K562 (cell line): ENCODE data around the gene PHKG2. TPM values are rescaled to one million over a fixed set of nuclear protein-coding genes. Genes with fewer than 3 reads are reported as not detected.
A peak's percentile ranks its signal among the peaks of the same experiment; 100 is the strongest.

Source experiments
- ARID1B ChIP-seq: fragments of 450-650 bp; IDR thresholded peaks from 2 replicates; pipeline ENCODE4 v1.6.1; 2016; ENCODE audit warnings: antibody characterized with exemption, mild to moderate bottlenecking, inconsistent platforms
- CHD1 ChIP-seq: fragments of 200-600 bp; sonication (generic); IDR thresholded peaks from one replicate; pipeline ENCODE4 v1.6.1; 2012; ENCODE audit warnings: mild to moderate bottlenecking, moderate library complexity, low read length, inconsistent platforms
- CTBP1 ChIP-seq: fragments of 450-650 bp; IDR thresholded peaks from 2 replicates; pipeline ENCODE4 v1.6.1; 2016; ENCODE audit warnings: borderline replicate concordance
- KLF16 ChIP-seq: IDR thresholded peaks from 2 replicates; pipeline ENCODE4 v1.6.1; 2016; ENCODE audit warnings: antibody characterized with exemption
- MEIS2 ChIP-seq: fragments of 450-650 bp; IDR thresholded peaks from 2 replicates; pipeline ENCODE4 v1.6.1; 2014; ENCODE audit warnings: mild to moderate bottlenecking; ENCODE audit not compliant: partially characterized antibody
- NFIC ChIP-seq: fragments of 450-650 bp; IDR thresholded peaks from 2 replicates; pipeline ENCODE4 v1.6.1; 2017; ENCODE audit warnings: mild to moderate bottlenecking, inconsistent platforms
- POLR3A ChIP-seq: IDR thresholded peaks from 2 replicates; pipeline ENCODE4 v1.6.1; 2011; ENCODE audit warnings: borderline replicate concordance, mild to moderate bottlenecking, moderate library complexity; ENCODE audit not compliant: insufficient read length, insufficient read depth; ENCODE audit errors: extremely low read depth
- RFX7 ChIP-seq: fragments of 250-450 bp; sonication (Bioruptor Pico); IDR thresholded peaks from 2 replicates; pipeline ENCODE4 v1.5.1; 2021; ENCODE audit warnings: mild to moderate bottlenecking
- SIN3B ChIP-seq: fragments of 450-650 bp; IDR thresholded peaks from 2 replicates; pipeline ENCODE4 v1.6.1; 2017; ENCODE audit warnings: low read depth, mild to moderate bottlenecking, moderate library complexity
- SMAD2 ChIP-seq: fragments of 150-350 bp; IDR thresholded peaks from 2 replicates; pipeline ENCODE4 v1.6.1; 2014; ENCODE audit warnings: low read depth, mild to moderate bottlenecking, low read length
- TRIM24 ChIP-seq, 2 experiments: fragments of 450-650 bp; IDR thresholded peaks; 2 replicates each; pipeline ENCODE4 v1.6.1; 2016
- ZZZ3 ChIP-seq: fragments of 450-650 bp; IDR thresholded peaks from 2 replicates; pipeline ENCODE4 v1.6.1; 2016; ENCODE audit warnings: antibody characterized with exemption, mild to moderate bottlenecking, moderate library complexity
- polyA plus RNA-seq, 8 experiments: library from polyadenylated mRNA; depleted of rRNA in 4 of 8; stranded (reverse) in 5 of 8; unstranded in 3 of 8; fragments of >200 nt; fragmentation: Nextera tagmentation in 2 of 8; fragmentation: Illumina TruSeq in 1 of 8; extraction: Ambion mirVana in 2 of 8; extraction: Trizol in 1 of 8; gene quantifications; 2 replicates each; pipeline versions ENCODE4 v1.2.1 to v1.2.3, GENCODE V29; 2011 to 2014; ENCODE audit warnings: inconsistent platforms in 1 of 8, missing spikeins in 1 of 8
- total RNA-seq, 7 experiments: library from RNA; depleted of rRNA in 6 of 7; stranded (reverse); fragments of >200 nt in 6 of 7; fragmentation: Illumina TruSeq in 2 of 7; extraction: Trizol in 2 of 7; gene quantifications; 2 replicates each; pipeline versions ENCODE4 v1.2.1 to v1.2.3, GENCODE V29; 2011 to 2021; ENCODE audit warnings: low replicate concordance in 1 of 7
- TF ChIP-seq, protein P1 (sequence below), 2 experiments: fragments of 450-650 bp; IDR thresholded peaks; 2 replicates each; pipeline ENCODE4 v1.6.1; 2016; ENCODE audit warnings: mild to moderate bottlenecking in 2 of 2, borderline replicate concordance in 1 of 2, low read depth in 1 of 2, moderate library complexity in 1 of 2
- TF ChIP-seq, protein P2 (sequence below): fragments of 250-450 bp; sonication (Bioruptor Pico); IDR thresholded peaks from 2 replicates; pipeline ENCODE4 v1.5.1; 2021; ENCODE audit warnings: mild to moderate bottlenecking
- TF ChIP-seq, protein P3 (sequence below): sonication (generic); formaldehyde crosslinking; IDR thresholded peaks from 2 replicates; pipeline ENCODE4 v1.8.0; 2023; ENCODE audit warnings: mild to moderate bottlenecking, missing genetic modification reagents
- TF ChIP-seq, protein P4 (sequence below): sonication (generic); formaldehyde crosslinking; IDR thresholded peaks from 2 replicates; pipeline ENCODE4 v1.8.0; 2022; ENCODE audit warnings: mild to moderate bottlenecking, missing genetic modification reagents

PHKG2 gene
- total and polyA plus RNA-seq, 9 of the 15 experiments (the other 6 are each of a cell fraction or from before 2014, with no cell fraction given) = 5.8 to 54.2 (median 30.7) TPM

DNA sequence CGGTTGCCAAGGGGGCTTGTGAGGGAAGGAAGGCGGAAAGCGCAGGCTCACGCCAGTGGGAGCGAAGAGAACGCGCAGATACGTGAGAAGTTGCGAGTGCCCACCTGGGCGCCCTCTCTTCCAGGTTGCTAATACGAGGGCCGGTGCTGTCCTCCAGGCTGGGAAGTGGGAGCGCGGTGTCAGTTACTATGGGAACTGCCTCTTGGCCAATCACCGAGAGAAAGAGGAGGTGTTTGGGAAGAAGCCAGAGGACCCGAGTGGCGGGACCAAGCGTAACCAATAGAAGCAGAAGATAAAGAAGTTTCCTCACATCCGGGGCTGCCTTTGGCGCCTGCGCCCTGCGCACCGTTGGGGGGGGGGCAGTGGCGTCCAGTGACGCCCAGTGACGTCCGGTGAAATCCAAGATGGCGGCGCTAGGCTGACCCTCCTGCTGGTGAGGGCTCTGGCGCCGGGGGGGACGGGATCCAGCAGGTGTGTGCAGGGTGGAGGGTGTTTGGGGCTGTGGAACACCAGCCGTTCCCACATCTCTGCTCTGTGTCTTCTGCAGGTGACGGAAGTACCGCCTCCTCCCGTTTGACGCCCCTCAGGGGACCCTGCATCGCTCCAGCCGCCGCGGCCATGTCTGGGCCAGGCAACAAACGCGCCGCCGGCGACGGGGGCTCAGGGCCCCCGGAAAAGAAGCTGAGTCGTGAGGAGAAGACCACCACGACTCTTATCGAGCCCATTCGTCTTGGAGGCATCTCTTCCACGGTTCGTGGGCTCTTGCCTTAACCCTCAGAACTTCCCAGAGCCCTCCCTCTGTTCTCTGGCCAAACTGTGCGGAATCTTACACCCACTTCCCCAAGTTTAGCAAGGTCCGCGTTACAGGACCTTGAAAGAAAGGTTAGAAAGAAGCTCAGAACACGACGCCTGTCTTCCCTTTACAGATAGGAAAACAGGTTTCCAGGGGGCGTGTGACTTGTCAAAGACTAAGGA lies 14.0 kb downstream of the PHKG2 start, which contains the start of the genes CFAP119 and RNF40 (continued):
- TF ChIP-seq MEIS2 (peak; percentile 70), POLR3A (no peak), SMAD2 (no peak), CTBP1 (0 out of 2 replicates have a peak, but pooled peaks have one; percentile 43), NFIC (peak; percentile 90), KLF16 (no peak), RFX7 (CRISPR knock-in tag) (no peak), ZZZ3 (no peak), ARID1B (no peak), SIN3B (peak; percentile 92), TRIM24 (IDR thresholded peaks at IDR 0.05) (no peak), CHD1 (no peak)
- TF ChIP-seq, protein P1, sequence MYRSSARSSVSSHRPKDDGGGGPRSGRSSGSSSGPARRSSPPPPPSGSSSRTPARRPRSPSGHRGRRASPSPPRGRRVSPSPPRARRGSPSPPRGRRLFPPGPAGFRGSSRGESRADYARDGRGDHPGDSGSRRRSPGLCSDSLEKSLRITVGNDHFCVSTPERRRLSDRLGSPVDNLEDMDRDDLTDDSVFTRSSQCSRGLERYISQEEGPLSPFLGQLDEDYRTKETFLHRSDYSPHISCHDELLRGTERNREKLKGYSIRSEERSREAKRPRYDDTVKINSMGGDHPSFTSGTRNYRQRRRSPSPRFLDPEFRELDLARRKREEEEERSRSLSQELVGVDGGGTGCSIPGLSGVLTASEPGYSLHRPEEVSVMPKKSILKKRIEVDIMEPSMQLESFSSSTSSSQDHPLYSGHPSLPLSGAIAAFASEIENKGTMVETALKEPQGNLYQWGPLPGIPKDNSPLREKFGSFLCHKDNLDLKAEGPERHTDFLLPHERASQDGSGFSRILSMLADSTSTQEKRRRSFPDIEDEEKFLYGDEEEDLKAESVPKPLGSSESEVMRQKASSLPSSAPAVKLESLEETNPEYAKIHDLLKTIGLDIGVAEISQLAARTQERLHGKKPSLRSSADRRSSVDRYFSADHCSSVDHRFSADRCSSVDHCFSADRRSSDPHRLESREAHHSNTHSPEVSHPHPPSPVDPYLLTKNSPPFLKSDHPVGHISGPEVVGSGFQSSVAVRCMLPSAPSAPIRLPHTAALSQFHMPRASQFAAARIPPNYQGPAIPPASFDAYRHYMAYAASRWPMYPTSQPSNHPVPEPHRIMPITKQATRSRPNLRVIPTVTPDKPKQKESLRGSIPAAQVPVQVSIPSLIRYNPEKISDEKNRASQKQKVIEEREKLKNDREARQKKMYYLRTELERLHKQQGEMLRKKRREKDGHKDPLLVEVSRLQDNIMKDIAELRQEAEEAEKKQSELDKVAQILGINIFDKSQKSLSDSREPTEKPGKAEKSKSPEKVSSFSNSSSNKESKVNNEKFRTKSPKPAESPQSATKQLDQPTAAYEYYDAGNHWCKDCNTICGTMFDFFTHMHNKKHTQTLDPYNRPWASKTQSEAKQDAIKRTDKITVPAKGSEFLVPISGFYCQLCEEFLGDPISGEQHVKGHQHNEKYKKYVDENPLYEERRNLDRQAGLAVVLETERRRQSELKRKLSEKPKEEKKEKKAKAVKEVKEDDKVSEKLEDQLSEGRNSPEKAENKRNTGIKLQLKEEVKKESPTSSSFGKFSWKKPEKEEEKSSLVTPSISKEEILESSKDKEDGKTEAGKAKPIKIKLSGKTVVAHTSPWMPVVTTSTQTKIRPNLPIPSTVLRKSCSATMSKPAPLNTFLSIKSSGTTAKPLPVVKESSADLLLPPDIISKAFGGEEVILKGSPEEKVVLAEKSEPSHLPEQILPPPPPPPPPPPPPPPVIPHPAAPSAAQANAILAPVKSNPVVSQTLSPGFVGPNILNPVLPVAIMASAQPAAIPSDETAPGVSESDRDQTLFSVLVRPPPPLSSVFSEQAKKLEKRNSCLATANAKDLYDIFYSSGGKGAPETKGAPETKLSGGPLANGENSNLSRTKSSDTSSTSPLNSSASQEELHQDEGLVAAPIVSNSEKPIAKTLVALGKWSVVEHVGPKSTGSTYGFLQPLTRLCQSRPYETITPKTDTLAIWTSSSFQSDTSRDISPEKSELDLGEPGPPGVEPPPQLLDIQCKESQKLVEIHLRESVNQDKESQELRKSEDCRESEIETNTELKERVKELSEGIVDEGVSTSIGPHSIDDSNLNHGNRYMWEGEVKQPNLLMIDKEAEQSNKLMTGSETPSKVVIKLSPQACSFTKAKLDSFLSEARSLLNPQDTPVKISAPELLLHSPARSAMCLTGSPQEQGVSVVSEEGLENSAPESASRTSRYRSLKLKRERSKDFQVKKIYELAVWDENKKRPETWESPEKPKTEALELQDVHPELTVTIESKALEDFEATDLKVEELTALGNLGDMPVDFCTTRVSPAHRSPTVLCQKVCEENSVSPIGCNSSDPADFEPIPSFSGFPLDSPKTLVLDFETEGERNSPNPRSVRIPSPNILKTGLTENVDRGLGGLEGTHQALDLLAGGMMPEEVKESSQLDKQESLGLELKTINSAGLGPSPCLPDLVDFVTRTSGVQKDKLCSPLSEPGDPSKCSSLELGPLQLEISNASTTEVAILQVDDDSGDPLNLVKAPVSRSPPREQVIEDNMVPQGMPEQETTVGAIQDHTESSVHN (IDR thresholded peaks at IDR 0.05; ENCODE audit: borderline replicate concordance in 1 of 2, low read depth in 1 of 2) = no peak
- TF ChIP-seq, protein P2, sequence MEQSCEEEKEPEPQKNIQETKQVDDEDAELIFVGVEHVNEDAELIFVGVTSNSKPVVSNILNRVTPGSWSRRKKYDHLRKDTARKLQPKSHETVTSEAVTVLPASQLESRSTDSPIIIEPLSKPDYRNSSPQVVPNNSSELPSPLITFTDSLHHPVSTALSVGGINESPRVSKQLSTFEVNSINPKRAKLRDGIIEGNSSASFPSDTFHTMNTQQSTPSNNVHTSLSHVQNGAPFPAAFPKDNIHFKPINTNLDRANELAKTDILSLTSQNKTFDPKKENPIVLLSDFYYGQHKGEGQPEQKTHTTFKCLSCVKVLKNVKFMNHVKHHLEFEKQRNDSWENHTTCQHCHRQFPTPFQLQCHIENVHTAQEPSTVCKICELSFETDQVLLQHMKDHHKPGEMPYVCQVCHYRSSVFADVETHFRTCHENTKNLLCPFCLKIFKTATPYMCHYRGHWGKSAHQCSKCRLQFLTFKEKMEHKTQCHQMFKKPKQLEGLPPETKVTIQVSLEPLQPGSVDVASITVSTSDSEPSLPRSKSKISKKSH = no peak
- TF ChIP-seq, protein P3, sequence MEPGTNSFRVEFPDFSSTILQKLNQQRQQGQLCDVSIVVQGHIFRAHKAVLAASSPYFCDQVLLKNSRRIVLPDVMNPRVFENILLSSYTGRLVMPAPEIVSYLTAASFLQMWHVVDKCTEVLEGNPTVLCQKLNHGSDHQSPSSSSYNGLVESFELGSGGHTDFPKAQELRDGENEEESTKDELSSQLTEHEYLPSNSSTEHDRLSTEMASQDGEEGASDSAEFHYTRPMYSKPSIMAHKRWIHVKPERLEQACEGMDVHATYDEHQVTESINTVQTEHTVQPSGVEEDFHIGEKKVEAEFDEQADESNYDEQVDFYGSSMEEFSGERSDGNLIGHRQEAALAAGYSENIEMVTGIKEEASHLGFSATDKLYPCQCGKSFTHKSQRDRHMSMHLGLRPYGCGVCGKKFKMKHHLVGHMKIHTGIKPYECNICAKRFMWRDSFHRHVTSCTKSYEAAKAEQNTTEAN (CRISPR knock-in tag) = no peak; the same call in none of the 2 replicates
- TF ChIP-seq, protein P4, sequence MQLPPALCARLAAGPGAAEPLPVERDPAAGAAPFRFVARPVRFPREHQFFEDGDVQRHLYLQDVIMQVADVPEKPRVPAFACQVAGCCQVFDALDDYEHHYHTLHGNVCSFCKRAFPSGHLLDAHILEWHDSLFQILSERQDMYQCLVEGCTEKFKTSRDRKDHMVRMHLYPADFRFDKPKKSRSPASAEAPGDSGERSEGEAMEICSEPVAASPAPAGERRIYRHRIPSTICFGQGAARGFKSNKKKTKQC = peak; percentile 68; the same call in 1 of the 2 replicates
